RPMI7951 (cell line): ENCODE data around the gene NSUN7. TPM values are rescaled to one million over a fixed set of nuclear protein-coding genes. Genes with fewer than 3 reads are reported as not detected.
A peak's percentile ranks its signal among the peaks of the same experiment; 100 is the strongest.

ENCODE experiments used
- DNase-seq: peaks from one replicate; pipeline ENCODE4 v3.0.0-alpha.2; 2012; ENCODE audit warnings: low read depth
- total RNA-seq: library from RNA; depleted of rRNA; stranded (reverse); fragments of >200 nt; shearing (Covaris generic); gene quantifications from 2 replicates; pipeline ENCODE4 v1.2.3, GENCODE V29; 2014

The NSUN7 gene
- total RNA-seq, 1 experiment from 2014 or later = 0.24 TPM

DNA sequence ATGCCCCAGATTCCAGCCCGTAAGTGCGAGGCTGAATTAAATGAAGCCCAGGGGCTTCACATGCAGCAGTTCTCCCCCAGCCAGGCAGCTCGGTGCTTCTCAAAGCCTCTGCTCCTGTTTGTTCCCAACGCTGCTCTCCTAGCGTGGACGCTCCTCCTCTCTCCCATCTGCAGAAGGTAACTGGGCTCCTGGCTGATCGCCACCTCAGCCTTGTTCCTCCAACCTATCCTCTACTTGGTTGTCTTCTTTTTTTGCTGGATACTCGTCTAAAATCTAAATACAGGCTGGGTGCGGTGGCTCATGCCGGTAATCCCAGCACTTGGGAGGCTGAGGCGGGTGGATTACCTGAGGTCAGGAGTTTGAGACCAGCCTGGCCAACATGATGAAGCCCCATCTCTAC lies 70.3 kb downstream of the NSUN7 start:
- no peak for DNase-seq

DNA sequence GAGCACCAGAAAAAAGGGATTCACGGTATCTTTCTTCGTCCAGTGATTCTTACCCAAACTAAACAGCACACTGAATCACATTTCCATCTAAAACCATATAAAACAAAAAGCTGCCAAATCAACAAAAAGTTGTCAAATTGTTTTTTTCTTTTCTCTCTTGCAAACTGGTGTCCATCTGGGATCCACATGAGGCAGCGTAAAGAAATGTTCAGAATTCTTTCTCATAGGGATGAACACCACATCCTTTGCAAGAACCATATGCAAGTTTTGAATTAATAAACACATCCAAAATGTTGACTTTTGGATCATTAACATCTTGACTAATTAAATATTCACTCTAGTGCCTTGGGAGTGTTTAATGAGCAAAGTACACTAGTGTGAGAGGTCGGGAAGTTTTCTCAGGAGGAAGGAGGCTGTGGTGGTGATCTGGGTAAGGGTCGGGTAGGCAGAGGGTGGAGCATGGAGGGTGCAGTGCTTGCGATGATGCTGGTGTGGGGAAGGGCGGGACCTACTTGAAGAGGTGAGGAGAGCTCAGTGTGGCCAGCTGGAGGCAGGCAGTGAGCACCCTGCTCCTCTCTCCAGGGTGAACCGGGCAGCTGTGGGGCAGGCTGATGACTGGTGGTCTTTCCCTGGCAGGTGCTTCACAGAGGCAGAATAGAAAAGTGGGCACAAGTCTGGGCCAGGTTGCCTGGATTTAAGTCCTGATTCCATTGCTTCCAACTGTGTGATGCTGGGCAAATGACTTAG lies 72.8 kb downstream of the NSUN7 start:
- no peak for DNase-seq

DNA sequence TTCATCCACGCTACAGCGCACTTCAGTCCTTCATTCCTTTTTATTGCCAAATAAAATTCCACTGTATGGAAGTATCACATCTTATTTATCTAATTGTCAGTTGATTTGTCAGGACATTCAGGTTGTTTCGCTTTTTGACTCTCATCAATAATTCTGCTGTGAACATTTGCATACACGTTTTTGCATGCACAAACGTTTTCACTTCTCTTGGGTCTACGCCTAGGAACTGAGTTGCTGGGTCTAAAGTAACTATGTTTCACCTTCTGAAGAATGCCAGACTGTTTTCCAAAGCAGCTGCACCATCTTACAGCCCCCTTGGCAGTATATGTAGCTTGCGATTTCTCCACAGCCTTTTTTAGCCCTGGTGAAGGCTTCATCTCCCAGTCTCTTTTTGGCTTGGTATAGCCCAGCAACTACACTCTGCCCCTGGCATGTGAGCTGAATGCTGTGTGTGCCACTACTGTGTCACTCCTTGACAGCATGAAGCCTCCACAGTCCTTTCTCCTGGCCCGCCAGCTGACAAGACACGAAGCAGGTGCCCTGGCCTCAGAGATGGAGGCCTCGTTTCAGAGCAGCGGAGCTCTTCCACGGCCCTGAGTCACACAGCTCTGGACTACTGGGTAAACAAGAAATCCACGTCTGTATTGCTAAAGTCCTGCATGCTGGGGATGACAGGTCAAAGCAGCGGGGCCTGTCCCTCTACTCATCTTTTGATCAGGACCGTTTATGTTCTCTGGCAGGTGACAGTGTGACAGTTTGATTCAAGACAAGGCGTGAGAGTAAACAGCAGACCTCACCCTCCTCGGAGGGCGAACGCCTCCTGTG lies 75.5 kb downstream of the NSUN7 start:
- DNase-seq = no peak

DNA sequence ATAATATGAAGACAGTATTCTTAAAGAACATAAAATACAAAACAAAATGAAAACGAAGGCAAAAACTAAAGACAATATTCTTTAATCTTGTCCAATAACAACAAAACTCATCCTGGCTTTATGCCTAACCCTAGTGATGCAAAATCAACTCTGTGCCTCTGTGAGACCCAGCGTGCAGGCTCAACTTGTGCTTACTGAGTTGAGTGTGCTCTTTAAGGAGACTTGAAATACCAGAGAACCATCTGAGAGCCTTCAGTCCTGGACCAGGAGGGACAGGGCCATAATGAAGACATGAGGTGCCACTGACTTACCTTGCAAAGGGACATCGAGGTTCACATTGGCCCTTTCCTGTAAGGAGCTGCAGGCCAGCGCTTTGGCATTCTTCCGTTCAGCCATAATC lies 77.1 kb downstream of the NSUN7 start:
- DNase-seq = no peak

DNA sequence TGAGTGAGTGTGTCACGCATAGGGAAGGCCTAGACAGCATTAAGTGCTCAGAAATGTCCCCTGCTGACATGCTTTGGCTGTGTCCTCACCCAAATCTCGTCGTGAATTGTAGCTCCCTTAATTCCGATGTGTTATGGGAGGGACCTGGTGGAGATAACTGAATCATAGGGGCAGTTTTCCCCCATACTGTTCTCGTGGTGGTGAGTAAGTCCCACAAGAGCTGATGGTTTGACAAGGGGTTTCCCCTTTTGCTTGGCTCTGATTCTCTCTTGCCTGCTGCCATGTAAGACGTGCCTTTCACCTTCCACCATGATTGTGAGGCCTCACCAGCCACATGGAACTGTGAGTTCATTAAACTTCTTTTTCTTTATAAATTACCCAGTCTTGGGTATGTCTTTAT lies 78.0 kb downstream of the NSUN7 start:
- no peak for DNase-seq

DNA sequence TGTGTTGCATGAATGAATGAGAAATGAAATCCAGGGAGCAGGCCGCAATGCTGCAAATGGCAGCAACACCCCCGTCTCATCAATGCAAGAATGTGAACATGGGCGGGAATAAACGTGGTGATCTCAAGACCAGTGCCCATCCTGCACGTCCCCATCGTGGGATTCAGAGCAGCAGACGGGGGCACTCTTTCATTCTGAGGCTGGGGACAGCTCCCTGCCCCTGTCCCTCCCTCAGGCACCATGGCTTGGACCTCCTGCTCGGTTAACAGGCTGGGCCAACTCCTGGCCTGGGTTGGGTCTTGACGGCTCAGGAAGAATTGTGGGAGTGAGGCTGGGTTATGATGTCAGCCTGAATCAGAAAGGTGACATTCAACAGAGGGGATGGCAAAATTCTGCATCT lies 78.9 kb downstream of the NSUN7 start:
- no peak for DNase-seq

DNA sequence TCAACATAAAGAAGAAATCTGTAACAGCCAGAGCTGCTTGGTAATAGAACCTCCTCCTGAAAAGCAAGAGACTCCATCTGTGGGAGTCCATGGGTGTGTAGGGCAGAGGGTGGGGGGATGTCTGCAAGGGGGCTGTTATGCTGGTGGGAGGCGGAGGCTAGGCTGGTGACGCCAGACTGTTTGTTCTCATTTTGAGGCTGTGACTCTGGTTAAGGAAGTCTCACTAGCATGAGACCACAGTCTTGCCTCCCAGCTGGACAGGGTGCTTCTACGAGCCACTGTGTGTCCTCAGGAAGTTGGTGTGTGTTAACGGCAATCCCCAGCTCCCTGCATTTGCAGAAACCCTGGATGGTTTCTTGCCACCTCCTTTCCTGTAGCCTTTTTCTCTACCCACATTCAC lies 79.8 kb downstream of the NSUN7 start:
- DNase-seq = no peak

DNA sequence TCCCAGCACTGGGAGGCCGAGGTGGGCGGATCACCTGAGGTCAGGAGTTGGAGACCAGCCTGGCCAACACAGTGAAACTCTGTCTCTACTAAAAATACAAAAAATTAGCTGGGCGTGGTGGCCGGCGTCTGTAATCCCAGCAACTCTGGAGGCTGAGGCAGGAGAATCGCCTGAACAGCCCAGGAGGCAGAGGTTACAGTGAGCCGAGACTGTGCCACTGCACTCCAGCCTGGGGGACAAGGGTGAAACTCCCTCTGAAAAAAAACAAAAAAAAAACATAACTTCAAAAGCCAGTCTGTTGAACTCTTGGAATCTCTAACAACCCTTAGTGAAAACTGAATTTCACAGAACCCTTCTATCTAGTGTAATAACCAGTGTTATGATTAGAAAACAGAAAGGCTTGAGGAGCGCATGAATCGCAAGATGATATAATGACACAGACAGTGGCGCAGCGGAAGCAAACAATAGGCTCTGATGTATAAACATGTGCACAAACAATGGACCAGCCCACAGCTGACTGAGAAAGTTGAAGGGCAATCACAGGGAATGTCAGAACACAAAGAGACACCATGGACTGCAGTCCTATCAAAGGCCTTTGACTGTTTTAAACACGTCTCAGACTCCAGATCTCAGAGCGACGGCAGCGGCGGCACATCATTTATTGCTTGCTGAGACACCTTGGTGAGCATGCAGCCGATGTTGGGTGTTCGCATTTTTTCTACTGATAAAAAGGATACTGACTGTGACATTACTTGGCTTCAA lies 81.6 kb downstream of the NSUN7 start:
- DNase-seq = no peak

DNA sequence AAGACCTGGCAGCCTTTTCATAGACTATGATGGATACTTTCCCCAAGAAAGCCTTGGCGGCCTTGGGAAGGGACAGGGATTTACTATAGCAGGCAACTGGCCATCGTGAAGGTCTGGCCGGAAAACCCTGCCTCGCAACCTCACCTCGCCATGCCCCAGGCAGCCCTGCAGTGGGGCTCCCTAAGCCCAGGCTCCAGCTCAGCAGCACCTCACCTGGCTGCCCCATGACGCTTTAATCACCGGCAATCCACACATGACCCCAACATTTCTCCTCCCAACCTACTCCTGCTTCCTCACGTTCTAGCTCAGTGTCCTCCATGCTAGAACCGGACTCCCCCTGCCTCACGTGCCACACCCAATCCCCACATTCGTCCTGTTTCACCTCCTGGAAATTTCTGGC lies 82.4 kb downstream of the NSUN7 start:
- no peak for DNase-seq

DNA sequence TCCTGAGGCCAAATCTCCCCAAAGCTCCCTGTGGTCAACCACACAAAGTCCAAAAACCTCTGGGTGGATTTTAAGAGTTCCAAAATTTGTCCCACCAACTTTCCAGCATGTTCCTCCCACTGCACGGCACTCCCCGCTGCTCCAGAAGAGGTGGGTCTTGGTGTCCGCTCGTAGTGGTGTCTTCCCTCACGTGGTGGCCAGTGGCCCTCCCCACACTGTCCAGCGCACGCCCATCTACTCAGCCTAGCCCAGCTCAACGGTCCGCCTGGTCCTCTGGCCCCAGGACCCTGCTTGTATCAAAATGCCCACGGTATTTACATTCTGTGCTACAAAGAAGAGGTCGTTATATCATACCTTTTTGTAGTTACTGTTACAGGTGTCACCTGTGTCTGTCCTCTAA lies 83.5 kb downstream of the NSUN7 start:
- no peak for DNase-seq

DNA sequence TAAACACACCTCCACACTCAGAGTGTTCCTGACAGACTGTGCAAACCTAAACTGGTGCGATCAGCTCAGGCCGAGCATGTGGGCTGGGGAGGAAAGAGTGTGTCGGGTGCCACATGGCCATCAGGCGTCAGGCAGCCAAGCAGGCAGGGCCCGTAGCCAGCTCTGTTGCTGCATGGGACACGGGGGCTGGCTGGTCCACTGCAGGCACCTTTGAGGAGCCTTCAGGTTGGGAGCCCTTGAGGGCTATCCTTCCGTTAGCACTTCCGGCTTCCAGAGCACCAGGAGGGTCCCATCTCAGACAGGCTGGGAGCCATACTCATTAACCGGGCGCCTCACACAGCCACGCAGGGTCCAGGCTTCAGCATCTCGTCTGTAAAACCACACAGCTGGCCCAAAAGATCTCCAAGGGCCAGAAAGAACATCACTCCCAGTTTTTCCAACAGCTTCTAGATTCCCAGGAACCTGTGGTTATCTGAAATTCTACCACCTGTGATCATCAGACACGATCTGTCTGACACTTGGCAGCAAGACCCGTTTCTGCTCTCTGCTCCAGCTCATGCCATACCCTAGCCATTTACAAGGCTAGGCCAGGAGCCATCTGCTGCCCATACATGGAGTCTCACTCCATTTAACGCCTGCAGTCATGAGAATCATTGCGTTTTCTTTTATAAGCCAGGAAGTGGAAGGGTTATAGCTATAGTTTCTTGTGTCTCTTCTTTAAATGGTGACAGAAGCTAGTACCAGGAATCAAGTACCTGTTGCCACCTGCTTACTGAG lies 87.5 kb downstream of the NSUN7 start:
- DNase-seq = no peak

DNA sequence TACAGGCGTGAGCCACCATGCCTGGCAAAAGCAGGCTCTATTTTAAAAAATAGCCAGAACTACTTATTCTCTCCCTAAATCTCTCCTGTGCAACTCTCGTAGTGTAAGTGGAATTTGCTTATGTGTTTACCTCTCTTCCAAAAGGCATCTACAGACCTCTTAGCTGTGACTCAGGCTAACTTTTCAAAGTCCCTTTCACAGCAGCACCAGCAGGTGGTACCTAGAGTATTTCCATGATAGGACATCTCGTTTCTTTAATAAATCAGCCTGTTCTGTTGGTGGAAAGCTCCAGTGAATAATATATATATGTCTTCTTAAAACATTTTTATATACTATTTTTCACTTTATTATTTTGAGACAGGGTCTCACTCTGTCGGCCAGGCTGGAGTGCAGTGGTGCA lies 89.0 kb downstream of the NSUN7 start:
- DNase-seq = no peak

DNA sequence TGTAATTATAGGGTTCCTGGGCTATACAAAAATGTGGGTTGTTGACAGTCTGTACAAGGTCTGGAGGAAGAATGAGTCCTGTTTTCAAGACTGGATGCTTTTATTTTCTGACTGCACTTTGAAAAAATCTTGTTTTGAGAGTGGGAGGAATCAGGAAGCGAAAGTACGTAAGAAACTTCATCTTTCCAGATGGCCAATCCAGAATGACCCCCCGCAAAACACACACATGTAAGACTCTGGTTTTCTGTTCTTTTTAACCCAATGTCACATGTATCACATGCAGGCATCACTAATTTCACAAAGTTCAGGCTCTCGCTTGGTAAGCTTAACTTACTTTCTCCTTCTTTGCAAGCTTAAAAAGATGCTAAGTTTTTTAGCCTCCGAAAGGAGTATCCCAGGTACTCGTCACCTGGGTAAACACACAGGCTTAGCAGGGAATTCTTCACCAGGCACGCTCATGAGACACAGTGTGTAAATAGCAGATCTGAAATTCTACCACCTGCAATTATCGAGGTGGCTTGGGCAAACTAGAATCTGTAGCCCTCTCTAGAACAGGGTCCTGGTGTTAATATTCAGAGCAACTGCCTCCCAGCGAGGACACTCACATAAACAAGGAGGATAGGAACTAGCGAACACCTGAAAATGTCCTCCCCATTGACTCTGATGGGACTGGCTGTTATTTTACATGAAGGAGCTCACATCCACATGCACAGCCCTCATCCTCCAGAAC lies 90.7 kb downstream of the NSUN7 start:
- DNase-seq = no peak

DNA sequence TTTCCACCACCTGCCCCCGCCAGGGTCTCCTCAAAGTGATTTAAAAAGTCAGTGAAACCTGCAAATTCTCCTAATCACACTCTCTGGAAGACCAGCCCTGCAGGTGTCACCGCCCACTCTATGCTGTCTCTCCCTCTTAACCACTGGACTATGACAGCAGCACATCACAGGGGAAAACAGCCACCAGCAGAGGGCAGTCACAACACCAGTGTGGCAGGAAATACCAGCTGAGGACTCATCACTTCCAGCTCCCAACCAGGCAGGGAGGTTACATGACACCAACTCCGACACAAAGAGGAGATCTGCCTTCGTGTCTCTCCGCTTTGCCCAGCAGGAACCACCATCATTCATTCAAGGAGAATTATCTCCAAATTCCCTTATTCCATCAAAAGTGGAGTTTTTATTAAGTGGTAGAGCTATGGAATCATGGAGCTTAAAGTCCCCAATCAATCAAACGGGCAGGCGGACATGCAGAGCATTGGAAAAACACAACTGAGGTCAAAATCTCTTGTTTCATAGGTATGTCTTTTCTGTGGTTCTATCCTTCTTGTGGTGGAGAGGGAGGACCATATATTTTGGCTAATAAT lies 91.3 kb downstream of the NSUN7 start:
- DNase-seq = peak; percentile 83

DNA sequence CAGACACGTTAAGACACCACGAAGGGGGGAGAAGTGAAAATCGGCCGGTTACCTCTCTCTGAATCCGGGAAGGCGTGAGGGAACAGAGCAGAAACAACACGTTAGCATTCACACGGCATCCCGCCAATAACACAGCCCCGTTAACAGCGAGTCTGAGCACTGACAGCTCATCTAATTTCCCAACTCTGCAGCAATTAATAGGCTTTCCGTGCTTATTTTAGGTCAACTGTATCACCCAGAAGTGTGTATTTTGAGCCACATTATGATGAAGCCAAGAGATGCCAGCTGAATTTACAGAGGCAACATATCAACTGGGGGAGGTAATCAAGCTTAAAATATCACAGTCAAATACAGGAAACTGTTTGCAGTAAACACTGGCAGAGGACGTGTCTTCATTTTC lies 92.6 kb downstream of the NSUN7 start:
- peak; percentile 25 for DNase-seq

DNA sequence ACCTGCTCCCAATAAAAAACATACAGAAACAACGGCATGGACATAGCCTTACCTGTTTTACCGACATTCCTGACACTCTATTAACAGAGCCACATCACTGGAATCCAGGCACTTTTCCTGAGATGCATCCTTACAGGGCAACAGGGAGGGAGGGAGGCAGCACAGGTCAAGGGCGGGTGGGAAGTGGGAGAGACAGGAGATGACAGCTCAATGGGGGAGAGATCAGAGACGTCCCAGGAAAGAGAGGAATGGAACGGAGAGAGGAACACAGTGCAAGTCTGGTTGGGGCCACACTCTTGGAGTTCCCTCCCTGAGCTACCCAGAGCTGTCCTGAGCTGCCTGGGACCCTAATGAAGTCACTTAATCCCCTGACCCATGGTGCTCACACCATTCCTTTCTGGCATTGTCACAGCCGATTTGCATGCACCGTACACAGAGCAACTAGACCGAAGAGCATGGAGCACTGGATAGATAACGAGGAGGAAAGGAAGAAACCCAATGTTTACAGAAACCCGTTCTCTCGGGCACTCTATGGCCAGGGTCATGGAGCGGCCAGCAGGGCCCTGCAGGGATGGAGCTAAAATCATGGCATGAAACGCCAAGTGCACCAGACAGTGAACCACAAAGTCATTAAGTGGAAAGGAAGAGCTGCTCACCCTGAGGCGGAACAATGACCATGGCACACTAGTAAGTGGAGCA lies 93.1 kb downstream of the NSUN7 start:
- DNase-seq = peak; percentile 93

DNA sequence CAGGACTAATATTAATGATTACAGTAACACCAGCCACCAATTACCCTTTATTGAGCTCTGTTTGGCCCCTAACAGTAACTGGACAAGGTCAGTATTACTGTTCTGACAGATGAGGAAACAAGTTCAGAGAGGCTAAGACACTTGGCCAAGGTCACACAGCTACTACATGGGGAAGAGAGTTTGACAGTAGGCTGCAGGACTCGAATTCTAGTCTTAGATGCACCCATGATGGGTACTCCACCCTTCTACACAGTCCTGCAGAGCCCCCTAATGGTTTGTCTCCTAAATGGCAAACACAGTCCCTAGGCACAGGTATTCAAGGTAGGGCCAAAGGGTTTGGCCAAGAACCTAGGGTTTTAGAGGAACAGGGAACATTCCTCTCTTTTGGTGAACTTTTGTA lies 93.9 kb downstream of the NSUN7 start:
- DNase-seq = no peak

DNA sequence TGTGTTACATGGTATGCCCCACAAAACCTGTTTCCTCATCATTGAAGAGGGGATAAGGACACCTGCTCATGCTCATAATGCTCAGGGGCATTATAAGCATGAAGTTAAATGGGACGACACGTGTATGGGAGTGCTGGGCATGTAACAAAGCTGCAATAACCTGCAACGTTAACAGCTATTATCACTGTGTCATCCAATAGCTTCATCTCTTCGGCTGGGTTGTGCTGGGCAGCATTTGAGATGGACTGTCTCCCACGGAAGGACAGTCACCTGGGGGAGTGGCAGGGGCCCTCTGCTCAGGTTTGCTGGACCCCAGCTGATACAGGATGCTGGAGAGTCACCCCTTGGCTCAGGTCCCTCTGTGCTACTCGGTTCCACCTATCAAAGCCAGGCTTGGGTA lies 94.5 kb downstream of the NSUN7 start:
- DNase-seq = no peak

DNA sequence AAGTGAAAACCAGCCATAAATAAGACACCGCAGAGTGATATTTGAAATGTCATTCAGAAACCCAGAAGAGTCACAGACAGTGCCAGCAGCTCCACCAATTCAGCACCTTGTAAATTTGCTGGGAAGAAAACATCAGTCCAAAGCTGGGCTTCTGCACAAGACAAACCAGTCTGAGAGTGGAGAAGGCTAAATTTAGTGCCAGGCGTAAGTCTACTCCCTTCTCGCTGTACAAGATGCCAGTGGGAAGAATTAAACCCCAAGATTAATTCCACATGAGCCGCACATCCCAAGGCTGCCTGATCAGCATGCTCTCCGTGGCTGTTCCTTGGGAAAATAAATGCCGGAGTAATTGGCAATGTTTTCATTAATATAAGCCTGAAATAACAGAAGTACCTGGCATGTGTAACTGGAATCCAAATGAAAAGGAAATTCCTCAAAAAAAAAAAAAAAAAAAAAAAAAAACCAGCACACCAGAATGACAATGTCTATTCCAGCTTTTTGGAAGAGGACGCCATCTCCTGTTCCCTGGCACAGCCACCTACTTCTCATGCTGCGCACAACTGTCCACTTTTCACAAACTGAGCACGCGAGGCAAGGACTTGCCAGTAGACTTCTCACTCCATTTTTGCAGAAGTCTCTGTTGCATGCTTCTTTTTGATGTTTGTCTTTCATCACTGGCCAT lies 95.5 kb downstream of the NSUN7 start:
- DNase-seq = peak; percentile 44

DNA sequence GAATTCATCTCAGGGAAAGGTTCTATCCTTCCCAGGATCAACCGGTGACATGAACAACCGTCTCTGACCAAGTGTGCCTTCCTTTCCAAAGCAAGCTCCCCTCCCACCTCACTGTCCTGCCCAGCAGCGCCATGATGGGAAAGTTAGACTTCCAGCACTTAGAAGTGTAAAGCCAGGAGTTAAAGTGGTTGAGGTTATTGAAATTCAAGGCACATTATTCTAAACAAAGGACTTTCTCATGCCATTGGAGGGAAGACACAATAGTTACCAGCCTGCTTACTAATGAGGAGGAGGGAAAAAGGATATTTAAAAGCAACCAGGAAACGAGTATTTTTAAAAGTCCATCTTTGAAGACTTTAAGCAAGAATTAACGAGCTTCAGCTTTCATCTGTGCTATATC lies 96.8 kb downstream of the NSUN7 start:
- no peak for DNase-seq
